Measurements from ENCODE around the gene CCDC9. TPM values are rescaled to one million over a fixed set of nuclear protein-coding genes. Genes with fewer than 3 reads are reported as not detected.
A peak's percentile ranks its signal among the peaks of the same experiment; 100 is the strongest.

CCDC9 gene
- total and polyA plus RNA-seq, 2 of the 13 experiments (the other 11 are each of a cell fraction or from before 2014, with no cell fraction given): 2.9 to 6.3 TPM

- 0 out of 2 replicates have a peak, but pooled peaks have one; percentile 9 for TF ChIP-seq CERS6 (CRISPR knock-in tag; IDR thresholded peaks at IDR 0.05)
- no peak; the same call in 1 of the 2 replicates for TF ChIP-seq NR0B2 (CRISPR knock-in tag; IDR thresholded peaks at IDR 0.05)
- TF ChIP-seq ZNF18 (CRISPR knock-in tag; IDR thresholded peaks at IDR 0.05; ENCODE audit: insufficient replicate concordance): peak; percentile 74
- TF ChIP-seq ZBTB8A (CRISPR knock-in tag; IDR thresholded peaks at IDR 0.05; ENCODE audit: borderline replicate concordance, low read depth): no peak
- TF ChIP-seq GTF3A (CRISPR knock-in tag; conservative IDR thresholded peaks at IDR 0.05): no peak
- TF ChIP-seq ZNF510 (CRISPR knock-in tag; IDR thresholded peaks at IDR 0.05; ENCODE audit: low read depth): no peak
- 0 out of 2 replicates have a peak, but pooled peaks have one; percentile 11 for TF ChIP-seq ZBTB4 (CRISPR knock-in tag; IDR thresholded peaks at IDR 0.05; ENCODE audit: borderline replicate concordance)
- 0 out of 2 replicates have a peak, but pooled peaks have one; percentile 35 for TF ChIP-seq SP5 (CRISPR knock-in tag; IDR thresholded peaks at IDR 0.05; ENCODE audit: borderline replicate concordance, low read depth)
- TF ChIP-seq ELF1 (CRISPR knock-in tag; IDR thresholded peaks at IDR 0.05): peak; percentile 41; the same call in 1 of the 2 replicates
- peak; percentile 89 for TF ChIP-seq HDAC2 (CRISPR knock-in tag; IDR thresholded peaks at IDR 0.05)
- peak; percentile 75; the same call in 1 of the 2 replicates for TF ChIP-seq ZNF615 (CRISPR knock-in tag; IDR thresholded peaks at IDR 0.05; ENCODE audit: borderline replicate concordance)
- no peak for TF ChIP-seq ZNF569 (CRISPR knock-in tag; IDR thresholded peaks at IDR 0.05; ENCODE audit: borderline replicate concordance)
- TF ChIP-seq JARID2 (CRISPR knock-in tag; IDR thresholded peaks at IDR 0.05; ENCODE audit: insufficient replicate concordance): no peak
- TF ChIP-seq AFF4 (CRISPR knock-in tag; IDR thresholded peaks at IDR 0.05): no peak
Observed at GRCh38 chr19:47227352-47228167, 28.8 kb upstream of the CCDC9 start (continued).
